HG03108 (cell line): ENCODE data around the gene ZWINT.

ENCODE experiments used
- ATAC-seq: cut with Tn5 transposase; IDR thresholded peaks from one replicate; pipeline ENCODE4 v1.9.1; 2021; ENCODE audit warnings: moderate library complexity; ENCODE audit not compliant: unreplicated experiment

Gene ZWINT, protein sequence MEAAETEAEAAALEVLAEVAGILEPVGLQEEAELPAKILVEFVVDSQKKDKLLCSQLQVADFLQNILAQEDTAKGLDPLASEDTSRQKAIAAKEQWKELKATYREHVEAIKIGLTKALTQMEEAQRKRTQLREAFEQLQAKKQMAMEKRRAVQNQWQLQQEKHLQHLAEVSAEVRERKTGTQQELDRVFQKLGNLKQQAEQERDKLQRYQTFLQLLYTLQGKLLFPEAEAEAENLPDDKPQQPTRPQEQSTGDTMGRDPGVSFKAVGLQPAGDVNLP

DNA sequence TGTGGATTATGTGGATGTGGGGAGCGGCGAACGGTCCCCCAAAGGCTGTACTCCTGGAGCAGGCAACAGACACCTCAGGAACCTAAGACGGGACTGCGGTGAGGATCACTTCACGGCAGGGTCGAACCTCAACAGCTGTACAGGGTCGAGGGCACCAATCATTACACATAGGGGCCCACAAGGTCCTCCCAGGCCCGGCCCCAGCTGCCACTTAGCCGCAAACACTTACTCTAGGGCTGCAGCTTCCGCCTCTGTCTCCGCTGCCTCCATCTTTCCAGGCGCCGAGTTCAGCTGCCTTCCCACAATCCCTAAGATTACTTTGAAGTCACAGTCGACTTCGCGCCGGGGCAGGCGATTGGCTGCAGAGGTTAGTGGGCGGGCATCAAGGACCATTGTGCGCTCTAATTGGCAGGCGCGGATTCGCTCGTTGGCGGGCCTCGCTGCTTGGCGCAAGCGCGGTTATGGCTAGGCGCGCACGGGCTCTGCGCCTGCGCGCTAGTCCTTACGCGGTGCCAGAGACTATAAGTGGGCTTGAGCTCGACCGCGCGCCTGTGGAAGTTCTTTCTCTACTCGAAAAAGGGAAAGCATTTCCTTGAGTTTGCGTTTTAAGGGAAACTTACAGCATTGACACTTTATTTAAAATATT lies at the start of gene ZWINT:
Gene ZWINT (minus strand): TSS at position 293 of the 646 bp plus-strand sequence. CDS start 23 bp downstream, at position 270.
- peak; percentile 99 for ATAC-seq

DNA sequence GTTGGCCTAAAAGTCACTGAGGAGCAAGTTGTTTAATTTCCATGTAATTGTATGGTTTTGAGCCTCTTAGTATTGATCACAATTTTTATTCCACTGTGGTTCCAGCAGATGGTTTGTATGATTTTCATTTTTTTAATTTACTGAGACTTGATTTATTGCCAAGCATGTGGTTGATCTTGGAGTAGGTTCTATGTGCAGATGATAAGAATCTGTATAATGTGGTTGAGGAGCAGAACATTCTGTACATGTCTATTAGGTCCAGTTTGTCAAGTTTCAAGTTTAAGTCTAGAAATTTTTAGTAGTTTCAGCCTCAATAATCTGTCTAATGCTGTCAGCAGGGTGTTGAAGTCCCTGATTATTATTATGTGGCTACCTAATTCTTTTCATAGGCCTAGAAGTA lies 22.7 kb upstream of the ZWINT start:
- no peak for ATAC-seq

DNA sequence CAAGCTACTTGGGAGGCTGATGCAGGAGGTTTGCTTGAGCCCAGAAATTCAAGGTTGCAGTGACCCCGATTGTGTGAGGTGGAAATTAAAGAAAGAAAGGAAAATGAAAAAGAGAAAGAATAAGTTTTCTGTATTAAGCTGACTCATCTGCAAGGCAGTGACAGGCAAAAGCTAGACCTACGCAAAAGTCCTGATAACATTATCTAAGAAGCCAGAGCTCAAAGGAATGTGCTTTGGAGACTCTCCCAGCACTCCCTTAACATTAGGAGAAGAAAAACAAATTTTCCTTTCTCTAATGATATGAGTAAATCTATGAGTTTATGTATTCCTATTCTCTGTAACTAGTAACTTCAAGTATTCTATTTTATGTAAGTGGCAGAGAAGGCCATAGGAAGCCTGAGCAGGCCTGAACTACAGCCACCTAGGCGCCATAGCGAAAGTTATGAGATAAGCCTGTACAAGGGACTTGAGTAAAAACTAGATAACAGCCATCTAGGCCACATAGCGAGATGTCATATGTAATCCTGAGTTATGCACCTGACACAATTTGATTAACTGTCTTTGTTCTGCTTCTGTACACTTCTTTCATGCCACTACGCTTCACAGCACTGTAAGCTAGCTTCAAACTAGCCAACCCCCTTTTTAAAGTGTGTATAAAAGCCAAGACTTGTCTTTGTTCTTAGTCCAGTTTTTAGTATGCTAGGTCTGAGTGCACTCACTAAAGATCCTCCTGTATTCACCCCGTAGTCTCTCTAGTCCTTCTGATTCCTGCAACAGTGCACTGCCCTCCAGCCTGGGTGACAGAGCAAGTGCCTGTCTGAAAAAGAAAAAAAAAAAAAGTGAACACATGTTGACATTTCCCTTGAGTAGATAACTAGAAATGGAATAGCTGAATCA lies 9.4 kb upstream of the ZWINT start:
- no peak for ATAC-seq

DNA sequence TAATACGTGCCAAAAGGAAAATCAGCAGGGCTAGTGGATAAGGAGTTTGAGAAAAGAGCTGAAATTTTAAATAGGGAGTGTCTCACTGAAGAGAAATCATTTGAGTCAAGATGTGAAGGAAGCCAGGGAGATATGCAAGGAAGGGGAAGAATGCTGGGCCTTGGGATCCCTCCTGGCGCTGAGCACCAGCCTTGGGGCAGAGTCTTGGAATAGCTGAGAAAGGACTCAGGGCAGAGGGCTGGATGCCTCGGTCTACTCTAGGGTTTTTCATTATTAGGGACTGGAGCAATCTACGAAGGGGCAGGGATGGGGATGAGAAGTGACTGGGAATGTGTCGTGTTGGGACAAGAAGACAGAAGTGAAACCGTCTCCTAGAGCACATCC lies 484 bp downstream of the ZWINT start:
- ATAC-seq, result no peak

DNA sequence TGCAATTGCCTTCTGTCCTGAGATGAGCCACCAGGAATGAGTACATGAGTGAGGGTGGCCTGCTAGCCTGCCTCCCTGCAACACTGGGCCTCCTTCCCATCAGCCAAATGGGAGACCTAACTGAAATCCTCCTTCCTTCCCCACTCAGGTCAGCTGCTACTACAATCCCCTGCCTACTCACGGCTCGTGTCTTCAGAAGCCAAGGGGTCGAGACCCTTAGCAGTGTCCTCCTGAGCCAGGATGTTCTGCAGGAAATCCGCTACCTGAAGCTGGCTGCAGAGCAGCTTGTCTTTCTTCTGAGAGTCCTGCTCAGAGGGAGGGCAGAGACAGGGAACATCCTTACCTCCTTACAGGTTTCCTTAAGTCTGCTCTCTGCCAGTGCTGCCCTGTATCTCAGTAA lies 1.2 kb downstream of the ZWINT start:
- no peak for ATAC-seq

DNA sequence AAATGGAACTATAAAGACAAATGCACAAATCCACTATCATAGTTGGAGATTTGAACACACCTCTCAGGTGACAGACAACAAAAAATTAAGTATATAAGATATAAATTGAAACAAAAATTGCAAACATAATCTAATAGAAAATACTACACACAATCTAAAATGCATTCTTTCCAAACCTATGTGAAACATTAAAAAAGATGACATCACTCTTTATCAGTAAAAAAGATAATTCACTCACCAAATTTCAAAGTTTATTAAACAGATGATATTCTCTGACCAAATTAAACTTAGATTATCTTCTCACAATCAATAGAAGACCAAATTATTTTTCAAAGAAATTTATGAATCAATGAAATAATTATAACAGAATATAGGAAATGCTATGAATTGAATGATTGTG lies 4.0 kb downstream of the ZWINT start:
- ATAC-seq, result no peak

DNA sequence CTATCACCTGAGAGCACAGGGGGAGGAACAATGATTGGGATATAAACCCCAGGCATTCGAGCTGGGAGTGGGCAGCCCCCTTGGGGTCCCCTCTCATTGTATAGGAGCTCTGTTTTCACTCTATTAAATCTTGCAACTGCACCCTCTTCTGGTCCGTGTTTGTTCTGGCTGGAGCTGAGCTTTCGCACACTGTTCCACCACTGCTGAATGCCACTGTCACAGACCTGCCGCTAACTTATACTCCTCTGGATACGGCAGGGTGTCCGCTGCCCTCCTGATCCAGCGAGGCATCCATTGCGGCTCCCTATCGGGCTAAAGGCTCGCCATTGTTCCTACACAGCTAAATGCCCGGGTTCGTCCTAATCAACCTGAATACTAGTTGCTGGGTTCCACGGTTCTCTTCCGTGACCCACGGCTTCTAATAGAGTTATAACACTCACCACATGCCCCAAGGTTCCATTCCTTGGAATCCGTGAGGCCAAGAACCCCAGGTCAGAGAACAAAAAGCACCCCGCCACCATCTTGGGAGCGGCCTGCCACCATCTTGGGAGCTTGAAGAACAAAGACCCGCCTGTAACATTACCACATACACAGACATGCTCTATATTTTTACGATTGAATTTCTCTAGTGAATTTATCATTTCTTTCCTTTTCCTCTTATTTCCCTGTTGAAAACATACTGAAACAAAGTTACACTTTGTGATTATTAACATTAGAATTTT lies 9.0 kb downstream of the ZWINT start:
- no peak for ATAC-seq

DNA sequence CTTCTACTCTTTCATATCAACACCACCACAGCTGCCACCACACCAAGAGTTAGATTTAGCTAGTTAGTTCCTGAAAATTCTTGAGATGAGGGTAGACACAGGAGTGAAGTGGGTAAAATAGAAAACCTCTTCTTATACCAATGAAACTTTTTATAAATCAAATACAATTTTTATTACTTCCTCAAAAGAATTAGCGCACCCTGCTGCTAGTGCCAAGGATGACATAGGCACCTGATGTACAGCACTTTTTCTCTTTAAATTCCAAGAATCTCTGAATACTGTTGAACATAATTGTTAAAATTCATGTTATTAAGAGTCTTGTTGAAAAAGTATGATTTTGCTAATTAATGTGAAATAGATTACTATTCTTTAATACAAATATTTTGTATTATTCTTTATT lies 11.4 kb downstream of the ZWINT start:
- ATAC-seq, result no peak

DNA sequence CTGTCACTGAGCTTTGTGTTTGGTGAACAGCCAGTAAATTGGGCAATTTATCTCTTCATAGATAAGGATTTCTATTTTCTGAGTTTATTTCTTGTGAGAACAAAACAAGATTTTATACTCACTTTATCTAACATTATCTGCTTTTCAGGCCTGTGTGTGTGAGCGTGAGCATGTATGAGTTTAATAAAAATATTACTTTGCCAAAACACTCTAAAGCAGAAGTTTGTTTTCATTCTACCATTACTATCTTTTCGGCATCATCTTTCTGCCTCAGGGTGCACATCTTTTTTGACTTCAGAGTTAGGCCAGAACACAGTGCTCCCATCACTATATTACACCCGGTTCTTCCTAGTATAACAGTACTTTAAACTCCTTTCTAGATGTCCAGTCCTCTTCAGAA lies 13.0 kb downstream of the ZWINT start:
- ATAC-seq, result no peak

DNA sequence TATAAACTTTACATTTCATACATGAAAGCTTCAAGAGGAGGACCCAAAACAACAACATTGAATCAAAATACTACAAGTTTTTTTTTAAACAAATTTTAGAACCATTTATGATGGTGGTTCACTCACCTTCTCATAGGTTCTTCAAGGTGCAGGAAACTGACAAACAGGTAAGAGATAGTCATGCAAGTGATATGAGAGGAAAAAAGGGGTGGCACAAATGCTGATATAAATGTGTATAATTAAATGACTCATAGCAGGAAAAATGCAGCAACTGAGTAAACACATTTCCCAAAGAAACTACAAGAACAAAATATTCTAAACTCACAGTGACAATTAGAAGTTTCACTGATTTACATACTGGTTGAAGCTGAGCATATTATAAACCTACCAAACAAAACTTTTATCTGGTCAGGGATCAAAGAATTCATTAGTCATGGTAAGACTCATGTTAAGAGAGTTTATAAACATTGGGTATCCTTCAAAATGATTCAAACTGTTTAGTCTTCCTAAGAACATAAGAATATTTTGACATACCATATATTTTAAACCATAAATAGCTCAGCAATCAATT lies 14.1 kb downstream of the ZWINT start:
- no peak for ATAC-seq

DNA sequence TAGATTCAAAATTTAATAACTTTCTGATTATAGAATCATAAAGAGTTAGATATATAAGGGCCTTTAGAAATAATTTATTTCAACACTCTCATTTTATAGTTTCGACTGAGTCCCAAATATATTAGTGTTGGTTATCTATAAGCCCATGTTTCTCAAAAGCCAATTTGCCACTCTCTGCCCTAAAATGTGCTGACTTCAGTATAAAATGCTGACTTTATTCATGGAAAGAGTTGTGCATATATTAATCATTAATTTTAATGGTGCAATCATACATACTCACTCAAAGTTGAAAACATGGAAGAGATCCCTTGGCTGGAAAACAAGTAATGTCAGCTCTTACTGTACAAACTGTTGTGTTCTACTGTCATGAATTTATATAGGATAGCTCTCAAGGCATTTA lies 19.4 kb downstream of the ZWINT start:
- no peak for ATAC-seq

DNA sequence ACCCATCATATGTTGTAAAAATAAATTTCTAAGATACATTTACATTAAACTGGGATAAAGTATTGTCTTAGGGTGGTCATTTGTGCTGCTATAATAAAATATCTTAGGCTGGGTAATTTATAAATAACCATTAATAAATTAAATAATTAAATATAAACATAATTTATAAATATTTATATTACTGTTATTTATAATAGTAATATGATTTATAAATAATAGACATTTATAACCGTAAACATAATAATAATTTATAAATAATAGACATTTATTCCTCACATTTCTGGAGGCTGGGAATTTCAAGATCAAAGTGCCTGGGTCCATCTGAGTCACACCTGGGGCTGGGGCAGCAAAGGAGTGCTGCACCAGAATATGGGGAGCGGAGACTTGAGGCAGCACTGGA lies 31.1 kb downstream of the ZWINT start:
- ATAC-seq, result no peak

DNA sequence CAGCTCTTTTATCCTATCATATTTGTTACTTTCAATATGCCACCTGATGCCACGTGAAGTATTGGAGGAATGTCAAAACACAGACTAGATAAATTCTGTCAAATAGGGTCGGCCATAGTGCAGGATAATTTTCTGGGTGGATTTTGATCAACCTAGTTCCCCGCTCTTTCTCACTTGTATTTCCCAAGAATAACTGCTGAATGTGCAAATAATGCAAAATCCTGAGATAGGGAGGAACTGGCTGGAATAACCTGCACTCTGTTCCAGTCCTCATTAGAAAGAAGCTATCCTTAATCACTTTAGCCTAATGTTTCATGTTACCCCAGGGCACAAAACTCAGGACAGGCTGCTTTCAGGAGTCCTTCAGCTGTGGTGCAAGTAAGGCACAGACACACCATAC lies 33.9 kb downstream of the ZWINT start:
- no peak for ATAC-seq

DNA sequence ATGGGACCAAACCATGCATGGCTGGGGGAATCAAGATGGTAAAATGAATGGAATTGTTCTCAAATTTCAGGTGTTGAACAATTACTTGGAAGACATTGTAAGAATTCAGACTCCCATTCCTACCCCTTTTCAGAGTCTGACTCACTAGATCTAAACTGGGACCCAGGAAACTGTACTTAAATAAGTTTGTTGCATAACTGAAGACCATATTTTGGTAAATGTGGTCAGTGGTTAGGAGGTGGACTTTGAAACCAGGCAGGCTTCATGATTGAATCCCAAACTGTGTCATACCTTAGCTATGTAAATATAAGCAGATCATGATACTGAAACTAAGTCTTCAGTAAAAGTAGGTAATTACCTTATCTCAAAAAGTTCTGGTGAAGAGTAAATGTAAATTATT lies 41.7 kb downstream of the ZWINT start:
- ATAC-seq, result peak; percentile 92

DNA sequence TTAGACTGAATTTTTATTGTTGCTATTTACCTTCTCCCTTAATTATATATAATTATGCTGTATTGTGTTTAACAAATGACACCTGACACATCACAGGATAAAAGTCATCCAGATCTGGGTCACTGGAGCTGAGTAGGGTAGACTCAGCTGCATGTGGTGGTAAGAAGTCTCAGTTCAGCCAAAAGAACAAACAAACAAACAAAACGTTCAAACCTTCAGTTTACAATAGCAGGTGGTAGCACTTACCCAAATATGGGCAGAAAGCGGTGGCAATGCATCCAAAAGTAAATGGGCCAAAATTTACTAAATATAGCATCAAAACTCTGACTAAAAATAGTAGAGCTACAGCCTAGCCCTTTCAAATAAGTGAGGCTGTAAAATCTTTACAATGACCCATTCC lies 42.2 kb downstream of the ZWINT start:
- peak; percentile 5 for ATAC-seq

DNA sequence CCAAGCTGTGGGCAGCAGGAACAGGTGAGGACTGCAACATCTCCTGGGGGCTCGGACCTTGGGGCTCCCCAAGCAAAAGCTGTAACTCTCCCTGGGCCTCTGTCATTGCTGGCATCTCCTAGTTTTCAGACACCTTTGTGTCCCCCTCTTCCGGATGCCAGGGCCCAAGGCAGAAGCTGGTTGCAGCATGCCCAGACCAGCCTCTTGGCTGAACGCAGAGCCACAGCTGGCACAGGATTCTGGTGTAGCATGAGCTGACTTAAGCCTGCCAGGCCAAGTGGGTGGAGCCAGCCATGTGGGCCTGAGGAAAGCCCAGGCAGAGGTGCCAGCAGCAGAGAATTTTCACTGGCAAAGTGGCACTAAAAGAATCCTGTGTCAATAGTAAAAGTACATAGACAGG lies 43.5 kb downstream of the ZWINT start:
- no peak for ATAC-seq

DNA sequence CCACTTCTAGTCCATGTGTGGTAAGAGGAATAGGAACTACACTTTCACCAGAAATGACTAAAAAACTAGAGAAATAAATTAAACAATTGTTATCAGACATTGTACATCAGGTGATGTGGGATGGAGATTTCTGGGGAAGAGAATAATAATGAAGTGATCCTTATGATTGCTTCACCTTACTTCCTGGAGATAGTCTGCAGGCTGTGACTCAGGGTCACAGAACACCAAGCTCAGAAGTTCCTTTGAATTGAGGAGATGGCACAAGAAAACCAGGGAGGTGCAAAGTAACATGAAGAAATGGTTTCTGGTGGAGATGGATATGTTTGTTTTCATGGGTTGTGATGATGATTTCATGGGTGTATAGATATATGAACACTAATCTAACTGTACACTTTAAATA lies 44.5 kb downstream of the ZWINT start:
- ATAC-seq, result no peak
